ENCODE measurements around the gene GDI1.

The GDI1 gene

DNA sequence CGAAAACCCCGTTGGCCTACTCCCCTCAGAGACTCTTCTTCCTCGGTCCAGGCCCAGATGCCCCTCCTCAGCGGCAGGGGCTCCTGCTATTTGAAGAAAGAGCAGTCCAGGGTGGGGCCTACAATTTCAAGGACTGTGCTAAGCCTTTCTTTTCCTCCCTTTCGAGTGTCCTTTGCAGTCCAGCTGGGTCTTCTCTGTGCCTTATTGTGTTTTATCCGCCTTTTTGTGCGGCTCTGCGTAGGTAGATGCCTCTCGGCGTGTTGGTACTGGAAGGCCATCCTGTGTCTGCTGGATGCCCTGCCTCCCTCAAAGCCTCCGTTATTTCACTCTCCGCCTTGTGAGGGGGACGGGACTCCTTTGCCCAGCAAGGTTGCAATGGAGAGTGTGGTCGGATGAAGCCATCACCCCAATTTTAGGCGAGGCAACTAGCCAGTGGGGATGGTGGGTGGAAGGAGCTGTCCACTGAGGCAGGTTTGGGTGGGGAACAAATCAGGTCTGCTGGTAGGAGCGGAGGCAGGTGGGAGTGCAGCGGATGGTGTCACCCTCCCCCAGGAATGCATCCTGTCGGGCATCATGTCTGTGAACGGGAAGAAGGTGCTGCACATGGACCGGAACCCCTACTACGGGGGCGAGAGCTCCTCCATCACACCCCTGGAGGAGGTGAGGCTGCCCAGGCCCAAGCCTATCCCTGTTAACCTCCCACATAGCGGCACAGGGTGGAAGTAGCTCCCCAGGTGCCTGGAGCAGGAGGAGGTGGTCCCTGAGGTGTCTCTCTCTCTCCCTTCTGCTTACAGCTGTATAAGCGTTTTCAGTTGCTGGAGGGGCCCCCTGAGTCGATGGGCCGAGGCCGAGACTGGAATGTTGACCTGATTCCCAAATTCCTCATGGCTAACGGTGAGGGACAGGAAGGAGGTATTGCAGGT, 1.3 kb downstream of the GDI1 start:
- no peak for DNase-seq (ENCODE audit: low read depth)

DNA sequence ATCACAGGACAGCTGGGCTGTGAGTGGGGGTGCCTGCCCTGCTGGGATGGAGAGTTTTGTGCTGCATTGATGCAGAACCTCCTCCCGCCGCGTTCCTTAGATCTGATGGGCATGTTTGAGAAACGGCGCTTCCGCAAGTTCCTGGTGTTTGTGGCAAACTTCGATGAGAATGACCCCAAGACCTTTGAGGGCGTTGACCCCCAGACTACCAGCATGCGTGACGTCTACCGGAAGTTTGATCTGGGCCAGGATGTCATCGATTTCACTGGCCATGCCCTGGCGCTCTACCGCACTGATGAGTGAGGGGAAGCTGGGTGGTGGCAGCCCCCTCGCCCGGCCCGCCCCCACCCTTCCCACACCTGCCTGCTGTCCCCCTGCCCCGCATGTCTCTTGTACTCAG, 2.9 kb downstream of the GDI1 start:
- DNase-seq (ENCODE audit: low read depth) = no peak

DNA sequence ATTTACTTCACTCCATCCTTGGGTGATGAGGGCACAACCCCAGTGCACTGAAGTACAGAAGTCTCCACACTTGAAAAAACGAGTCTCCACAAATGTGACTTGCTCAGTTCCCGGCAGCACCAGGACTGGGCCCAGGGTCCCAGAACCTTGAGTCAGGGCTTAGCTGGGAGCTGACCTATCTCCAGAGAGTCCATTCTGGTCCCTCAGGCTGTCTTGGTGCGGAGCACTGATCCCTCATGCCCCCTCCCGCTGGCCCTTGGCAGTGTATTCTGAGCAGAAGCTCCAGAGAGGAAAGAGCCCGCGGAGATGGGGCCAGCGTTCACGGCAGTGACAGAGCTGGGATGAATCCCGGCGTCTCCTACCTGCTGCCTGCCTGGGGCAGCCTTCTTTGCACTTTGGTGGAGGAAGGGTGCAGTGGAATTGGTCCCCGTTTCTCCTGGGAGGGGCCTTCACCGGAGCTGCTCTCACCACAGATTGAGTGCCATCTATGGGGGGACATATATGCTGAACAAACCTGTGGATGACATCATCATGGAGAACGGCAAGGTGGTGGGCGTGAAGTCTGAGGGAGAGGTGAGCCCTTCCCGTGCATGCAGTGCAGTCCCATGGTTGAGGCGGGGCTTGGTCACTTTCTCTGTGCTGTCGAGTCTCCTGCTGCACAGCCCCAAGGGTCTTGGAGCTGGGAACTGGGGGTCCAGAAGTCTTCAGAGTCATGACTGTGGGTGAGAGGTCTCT, 3.8 kb downstream of the GDI1 start:
- no peak for DNase-seq (ENCODE audit: low read depth)

DNA sequence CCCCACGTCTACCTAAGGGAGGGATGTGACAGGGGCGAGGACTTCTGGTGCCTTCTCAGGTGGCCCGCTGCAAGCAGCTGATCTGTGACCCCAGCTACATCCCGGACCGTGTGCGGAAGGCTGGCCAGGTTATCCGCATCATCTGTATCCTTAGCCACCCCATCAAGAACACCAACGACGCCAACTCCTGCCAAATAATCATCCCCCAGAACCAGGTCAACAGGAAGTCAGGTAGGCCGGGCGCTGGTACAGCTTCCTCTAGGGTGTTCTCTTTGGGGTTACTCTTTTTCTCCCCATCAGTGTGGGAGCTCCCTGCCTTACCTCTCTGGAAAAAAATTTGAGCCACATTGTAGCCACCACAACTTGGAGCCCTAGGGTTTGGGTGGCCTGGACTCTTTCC, 4.6 kb downstream of the GDI1 start:
- DNase-seq (ENCODE audit: low read depth) = no peak

DNA sequence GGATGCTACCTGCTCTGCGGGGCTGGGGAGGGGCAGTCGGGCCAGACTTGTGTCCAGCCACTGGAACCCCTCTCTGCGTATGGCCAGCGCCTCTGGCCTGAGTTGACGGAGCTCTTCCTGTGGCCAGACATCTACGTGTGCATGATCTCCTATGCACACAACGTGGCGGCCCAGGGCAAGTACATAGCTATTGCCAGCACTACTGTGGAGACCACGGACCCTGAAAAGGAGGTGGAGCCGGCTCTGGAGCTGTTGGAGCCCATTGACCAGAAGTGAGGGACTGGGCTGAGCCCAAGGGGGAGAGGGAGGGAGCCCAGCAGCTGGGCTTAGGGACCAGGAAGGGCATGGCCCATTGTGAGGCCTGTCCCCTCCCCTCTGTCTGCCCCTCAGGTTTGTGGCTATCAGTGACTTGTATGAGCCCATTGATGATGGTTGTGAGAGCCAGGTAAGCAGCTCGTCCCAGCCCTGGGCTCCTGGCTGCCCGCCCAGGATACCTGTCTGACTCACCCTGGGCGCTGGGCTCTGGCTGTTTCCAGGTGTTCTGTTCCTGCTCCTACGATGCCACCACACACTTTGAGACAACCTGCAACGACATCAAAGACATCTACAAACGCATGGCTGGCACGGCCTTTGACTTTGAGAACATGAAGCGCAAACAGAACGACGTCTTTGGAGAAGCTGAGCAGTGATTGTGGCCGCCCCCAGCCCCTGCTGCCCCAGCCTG, 5.2 kb downstream of the GDI1 start:
- no peak for DNase-seq (ENCODE audit: low read depth)

DNA sequence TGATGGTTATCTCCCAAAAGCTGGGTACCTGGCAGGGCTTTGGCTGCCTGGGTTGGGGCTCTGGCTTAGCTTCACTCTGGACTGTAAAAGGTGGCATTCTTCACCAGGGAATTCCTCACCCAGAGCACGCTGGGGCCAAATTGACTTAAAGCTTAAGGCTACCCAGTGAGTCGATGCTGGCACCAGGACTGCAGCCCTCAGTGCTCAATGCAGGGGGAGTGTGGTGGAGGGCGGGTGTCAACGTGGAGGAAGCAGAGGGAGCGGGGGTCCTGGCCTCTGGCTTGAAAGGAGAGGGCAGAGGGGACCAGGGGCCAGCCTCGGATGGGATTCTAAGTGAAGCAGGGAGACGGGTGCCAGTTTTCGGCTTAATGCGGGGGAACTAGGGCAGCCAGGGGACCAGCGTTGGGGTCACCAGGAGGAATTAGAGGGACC, 6.5 kb downstream of the GDI1 start:
- DNase-seq (ENCODE audit: low read depth) = no peak

DNA sequence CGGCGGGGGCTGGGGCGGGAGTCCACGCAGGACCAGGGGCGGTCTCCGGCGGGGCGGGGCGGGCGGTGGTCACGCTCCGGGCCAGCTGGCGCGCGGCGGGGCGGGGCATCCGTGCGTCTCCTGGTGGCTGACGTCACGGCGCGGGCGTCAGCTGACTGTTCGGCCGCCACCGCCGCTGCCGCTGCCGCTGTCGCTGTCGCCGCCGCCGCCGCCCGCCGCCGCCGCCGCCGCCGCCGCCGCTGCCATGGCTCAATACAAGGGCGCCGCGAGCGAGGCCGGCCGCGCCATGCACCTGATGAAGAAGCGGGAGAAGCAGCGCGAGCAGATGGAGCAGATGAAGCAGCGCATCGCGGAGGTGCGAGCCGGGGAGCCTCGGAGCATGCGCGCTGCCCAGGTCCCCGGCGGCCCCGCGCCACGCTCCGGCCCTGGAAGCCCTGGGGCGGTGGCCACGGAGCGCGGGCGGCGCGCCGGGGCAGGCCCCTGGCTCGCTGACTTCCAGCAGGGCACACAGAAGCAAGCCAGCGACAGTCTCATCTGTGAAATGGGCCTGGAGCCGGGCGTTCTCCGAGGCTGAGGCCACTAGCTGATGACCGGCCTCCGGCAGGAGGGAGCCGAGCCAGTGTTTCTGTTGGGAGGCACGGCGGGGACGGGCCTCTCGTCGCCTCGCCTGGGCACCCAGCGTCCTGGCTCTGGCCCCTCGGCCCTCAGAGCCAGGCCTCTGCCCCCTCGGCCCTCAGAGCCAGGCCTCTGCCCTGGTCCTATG, 7.2 kb downstream of the GDI1 start, which contains the start of gene FAM50A:
FAM50A (plus strand) TSS at position 150 of the 763 bp plus-strand sequence; CDS start at position 245, 95 bp downstream.
- DNase-seq (ENCODE audit: low read depth) = peak; percentile 54

DNA sequence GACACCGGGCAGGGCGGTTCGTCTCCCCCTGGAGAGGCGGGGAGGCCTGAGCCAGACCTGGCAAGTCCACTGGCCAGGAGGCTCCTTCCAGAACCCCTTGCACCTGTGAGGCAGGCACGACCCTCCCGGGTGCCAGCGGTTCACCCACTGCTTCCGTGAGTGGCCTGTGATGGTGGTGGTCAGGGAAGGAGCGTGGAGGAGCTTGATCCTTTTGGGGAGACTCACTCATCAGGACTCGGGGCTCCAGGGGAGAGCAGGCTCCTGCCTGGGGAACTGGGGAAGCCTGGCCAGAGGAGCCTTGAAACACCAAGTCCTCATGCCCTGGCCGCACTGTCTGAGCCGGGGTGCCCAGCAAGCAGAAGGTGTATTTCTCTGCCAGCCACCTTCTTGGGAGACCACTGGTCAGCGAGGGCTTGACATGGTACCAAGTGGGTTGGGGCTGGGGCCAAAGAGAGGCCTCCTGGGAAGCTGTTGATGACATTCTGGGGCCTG, 7.8 kb downstream of the GDI1 start:
- DNase-seq (ENCODE audit: low read depth) = no peak

DNA sequence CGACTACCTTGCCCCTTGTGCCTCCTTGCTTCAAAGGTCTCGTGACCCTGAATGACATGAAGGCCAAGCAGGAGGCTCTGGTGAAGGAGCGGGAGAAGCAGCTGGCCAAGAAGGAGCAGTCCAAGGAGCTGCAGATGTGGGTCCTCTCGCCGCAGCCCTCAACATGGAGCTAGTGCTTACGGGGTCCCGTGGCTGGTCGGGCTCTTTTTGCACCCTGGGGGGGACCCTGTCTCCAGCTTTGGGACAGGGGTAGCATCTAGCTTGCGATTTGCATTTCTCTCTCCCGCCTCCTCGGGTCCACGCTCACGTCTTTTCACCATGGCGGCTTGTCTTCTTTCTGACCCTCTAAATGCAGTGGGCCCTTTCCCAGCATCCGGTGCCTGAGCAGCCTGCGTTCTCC, 8.8 kb downstream of the GDI1 start:
- DNase-seq (ENCODE audit: low read depth) = no peak

DNA sequence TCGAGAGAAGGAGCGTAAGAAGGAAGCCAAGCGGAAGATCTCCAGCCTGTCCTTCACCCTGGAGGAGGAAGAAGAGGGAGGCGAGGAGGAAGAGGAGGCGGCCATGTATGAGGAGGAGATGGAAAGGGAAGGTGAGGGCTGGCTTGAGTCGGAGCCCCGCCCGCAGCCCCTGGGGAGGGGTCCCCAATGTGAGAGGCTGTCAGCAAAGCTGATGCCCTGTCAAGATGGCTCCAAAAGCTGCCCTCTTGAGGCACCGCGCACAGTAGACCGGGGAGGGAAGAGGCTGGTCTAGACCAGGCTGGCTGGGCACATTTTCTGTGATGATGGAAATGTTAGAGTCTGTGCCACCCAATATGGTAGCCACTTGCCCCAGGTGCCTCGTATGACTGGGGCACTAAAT, 9.5 kb downstream of the GDI1 start:
- DNase-seq (ENCODE audit: low read depth) = no peak

DNA sequence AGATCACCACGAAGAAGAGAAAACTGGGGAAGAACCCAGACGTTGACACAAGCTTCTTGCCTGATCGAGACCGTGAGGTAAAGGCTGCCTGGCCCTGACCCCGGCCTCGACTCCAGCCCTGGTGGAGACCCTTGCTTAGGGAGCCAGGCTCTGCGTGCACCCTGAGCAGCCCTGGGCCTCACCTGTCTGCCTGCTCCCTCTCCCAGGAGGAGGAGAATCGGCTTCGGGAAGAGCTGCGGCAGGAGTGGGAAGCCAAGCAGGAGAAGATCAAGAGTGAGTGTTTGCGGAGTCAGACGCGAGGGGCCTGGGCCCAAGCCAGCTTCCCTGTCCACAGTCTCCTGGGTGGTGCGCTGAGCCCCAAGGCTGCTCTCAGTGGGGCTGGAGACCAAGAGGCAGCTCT, 11.5 kb downstream of the GDI1 start:
- DNase-seq (ENCODE audit: low read depth) = no peak

DNA sequence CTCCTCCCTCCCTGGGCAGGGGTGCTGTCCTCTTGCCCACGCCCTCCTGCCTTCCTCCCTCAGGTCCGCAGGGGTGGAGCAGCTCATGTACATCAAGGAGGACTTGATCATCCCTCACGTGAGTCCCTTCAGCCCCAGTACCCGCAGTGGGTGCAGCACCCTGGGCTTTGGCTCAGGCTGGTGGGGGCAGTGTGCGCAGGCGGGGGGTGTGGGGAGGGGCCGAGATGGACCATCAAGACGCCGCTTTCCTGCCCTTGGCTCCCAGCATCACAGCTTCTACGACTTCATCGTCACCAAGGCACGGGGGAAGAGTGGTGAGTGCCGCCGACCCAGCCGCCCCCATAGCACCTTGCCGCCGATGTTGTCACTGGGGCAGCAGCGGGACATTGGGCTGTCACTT, 12.7 kb downstream of the GDI1 start:
- DNase-seq (ENCODE audit: low read depth) = no peak

DNA sequence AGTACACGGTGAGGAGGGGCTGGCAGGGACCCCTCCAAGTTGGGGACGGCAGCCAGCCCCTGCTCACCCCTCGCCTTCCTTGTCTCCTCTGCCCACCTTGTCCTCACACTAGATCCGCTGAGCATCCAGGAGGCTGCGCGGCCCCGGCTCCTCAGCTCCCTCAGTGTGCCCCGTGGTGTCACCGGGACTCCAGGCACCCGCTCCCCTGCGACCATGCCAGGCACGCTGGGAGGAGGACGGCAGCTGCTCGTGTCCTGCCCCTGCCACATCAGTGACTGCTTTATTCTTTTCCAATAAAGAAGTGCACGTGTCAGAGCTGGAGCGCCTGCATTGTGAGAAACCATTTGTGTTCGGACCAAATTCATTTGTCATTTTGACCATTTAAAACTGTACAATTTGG, 13.4 kb downstream of the GDI1 start:
- no peak for DNase-seq (ENCODE audit: low read depth)

DNA sequence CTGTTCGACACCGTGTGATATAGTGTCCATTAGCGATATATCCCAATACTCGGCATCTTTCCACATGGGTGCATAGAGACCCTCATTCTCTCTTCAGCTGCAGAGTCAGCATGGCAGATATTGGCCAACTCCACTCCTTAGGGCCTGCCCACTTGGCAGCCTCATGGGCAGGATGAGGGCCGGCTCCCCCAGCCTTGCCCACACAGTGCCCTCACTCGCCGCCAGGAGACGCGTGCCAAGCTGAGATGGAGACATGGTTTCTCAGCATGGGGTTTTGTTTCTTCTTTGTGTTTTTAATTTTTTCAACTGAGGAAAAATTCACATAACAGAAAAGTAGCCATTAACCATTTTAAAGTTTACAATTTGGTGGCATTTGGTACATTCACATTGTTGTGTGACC, 15.9 kb downstream of the GDI1 start:
- DNase-seq (ENCODE audit: low read depth) = no peak

DNA sequence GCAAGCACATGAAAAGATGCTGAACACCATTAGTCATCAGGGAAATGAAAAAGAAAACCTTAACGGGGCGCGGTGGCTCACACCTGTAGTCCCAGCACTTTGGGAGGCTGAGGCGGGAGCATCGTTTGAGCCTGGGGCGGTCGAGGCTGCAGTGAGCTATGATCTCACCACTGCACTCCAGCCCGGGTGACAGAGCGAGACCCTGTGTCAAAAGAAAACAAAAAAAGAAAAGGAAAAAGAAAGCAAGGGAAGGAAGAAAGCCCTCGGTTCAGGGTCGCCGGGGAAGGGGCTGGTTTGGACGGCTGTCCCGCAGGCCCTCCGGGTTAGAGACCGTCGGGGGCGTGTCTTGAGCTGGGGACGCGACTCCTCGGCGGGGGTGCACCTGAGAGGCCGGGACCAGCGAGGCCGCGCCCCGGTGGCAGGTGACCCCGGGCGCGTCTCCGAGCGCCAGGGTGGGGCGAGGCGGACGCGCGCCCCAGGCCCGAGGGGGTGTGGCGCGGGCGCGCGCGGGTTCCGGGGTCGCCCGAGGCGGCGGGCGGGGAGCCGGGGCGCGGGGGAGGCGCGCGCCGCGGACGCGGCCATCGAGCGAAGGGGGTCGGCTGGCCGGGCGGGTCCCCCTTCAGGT, 20.6 kb downstream of the GDI1 start:
- DNase-seq (ENCODE audit: low read depth) = peak; percentile 33

DNA sequence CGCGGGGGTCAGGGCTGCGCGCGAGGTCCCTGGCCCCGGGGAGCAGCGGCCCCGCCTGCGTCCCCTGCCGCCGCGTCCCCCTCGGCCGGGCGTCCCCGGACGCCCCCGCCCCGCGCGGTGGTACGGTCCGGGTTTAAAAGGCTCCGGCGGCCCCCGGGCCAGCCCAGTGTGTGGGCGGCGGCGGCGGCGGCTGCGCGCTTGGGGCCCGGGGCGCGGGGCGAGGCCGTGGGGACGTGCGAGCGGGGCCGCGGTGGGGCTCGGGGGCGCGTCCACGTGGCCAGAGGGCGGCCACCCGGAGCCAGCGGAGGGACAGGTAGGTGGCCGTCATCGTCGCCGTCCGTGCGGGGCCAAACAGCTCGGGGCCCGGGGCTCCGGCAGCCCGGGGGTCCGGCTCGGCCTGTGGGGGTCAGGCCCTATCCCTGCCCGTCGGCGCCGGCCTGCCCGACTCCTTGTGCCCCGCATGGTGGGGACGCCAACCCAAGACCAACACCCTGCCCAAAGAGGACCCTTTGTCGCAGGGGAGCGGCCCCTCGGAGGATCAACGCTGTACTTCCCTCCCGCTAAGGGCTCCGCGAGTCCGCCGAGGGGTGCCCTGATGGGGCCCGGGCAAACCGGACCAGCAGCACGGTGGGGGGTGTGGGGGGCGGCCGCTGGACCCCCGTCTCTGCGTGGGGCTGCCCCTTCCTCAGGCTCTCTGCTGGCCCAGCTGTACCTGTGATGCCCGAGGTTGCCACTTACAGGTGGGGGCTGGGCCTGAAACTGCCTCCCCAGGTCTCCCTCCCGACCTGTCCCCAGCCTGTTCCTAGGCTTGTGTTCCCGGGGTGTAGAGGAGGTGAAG, 21.4 kb downstream of the GDI1 start, which contains the start of gene PLXNA3:
PLXNA3 (plus strand) TSS at position 166 of the 838 bp plus-strand sequence. CDS start 1,903 bp downstream, outside the sequence.
- DNase-seq (ENCODE audit: low read depth) = peak; percentile 53

DNA sequence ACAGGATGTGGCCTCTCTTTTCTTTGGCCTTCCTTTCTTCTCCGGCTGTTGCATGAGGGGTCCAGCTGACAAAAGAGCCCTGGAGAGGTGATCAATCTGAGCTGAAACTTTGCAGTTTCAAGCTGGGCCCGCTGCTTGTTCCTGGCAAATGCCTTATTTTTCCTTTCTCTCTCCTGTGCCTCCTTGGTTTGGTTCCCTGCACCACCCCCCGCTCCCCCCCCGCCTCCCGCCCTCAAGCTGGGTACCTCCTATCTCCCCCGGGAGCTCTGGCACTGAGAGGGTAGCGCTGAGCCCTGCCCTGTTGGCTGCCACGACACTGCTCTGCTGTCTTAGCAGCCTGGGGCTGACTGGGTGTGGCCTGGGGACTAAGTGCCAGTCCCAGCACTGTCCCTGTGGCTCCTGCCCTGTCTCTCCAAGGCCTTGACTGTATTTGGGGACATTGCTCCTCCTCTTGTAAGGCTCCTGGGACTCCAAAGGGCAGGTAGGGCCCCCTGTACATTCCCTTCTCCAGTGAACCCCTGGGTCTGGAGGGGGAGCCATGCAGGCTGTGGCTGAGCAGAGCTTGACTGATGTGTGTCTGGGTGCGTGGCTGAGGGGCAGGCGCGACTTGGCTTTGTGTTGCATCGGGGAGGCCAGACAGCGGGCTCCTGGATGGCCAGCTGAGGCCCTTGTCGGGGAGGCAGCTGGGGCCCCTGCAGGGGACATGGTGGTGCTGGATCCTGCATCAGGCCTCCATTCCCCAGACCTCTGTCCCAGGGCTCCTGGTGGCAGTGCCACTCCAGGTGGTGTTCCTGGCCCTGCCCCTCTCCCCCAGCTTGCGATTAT, 22.2 kb downstream of the GDI1 start:
- DNase-seq (ENCODE audit: low read depth) = no peak

DNA sequence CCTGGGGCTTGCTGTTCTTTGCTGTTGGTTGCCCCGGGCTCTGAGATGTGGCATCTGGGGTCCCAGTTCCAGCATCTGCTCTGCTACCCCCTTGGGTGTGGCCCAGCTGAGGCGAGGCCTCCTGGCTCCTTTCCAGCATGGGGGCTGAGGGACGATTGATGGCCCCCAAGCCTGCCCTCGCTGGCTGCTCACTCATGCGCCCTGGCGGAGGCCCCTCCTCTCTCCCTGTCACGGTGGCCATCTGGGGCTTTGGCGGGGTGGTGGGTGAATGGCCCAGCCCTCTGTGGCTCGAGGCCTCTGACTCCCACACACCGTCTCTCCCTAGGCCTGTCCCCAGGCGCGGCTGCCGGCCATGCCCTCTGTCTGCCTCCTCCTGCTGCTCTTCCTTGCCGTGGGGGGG, 22.9 kb downstream of the GDI1 start:
- DNase-seq (ENCODE audit: low read depth) = no peak

DNA sequence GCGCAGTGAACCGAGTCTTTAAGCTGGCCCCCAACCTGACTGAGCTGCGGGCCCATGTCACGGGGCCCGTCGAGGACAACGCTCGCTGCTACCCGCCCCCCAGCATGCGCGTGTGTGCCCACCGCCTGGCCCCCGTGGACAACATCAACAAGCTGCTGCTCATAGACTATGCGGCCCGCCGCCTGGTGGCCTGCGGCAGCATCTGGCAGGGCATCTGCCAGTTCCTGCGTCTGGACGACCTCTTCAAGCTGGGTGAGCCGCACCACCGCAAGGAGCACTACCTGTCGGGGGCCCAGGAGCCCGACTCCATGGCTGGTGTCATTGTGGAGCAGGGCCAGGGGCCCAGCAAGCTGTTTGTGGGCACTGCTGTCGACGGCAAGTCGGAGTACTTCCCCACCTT, 23.4 kb downstream of the GDI1 start:
- no peak for DNase-seq (ENCODE audit: low read depth)
